ENCODE measurements around the gene RPL22L1. TPM values are rescaled to one million over a fixed set of nuclear protein-coding genes. Genes with fewer than 3 reads are reported as not detected.

Gene RPL22L1
- total RNA-seq, 1 donor from 2014 or later = 58.2 TPM

DNA sequence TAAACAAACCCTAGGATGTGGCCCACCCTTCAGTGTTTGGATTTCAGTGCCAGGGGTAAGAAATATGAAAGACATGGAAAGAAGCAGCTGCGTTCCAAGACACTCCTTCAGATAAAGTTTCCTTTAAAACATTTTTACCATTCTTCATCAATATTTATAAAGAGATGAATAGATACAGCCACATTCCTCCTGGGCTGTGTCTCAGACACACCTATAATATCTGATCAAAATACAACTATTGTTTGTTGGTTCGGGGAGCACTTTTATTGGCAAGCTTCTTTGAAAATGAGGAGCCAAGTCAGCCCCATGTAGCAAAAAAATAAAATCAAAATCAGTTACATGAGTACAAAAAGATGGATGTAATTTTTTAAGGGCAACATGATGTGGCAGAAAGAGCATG, 53.2 kb downstream of the RPL22L1 start:
- no peaks in the 10 kb centered on the region for H3K36me3 Mint-ChIP-seq (ENCODE audit: low read depth)

DNA sequence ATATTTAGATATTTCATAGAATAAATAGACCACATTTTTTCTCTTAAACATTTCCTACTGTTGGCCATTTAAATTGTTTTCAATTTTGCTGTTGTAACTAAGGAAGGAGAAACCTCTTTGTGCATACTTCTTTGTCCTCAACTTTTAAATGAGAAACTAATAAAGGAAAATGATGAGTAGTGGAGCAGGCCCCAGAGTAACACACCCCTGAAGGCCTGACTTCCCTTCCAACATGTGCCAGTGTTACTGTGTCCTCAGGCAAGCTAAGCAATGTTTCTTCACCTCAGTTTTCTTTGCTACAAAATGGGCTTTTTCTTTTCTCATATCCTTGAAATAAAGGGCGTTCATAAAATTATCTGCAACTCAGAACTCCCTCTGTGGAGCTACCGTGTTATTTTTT, 53.7 kb downstream of the RPL22L1 start:
- H3K36me3 Mint-ChIP-seq (ENCODE audit: low read depth) = no peaks in the 10 kb centered on the region
- H3K27ac Mint-ChIP-seq (ENCODE audit: unreplicated experiment) = no peak overlapping the region
- DNase-seq (ENCODE audit: low spot score) = no peak
- TF ChIP-seq, protein P1, sequence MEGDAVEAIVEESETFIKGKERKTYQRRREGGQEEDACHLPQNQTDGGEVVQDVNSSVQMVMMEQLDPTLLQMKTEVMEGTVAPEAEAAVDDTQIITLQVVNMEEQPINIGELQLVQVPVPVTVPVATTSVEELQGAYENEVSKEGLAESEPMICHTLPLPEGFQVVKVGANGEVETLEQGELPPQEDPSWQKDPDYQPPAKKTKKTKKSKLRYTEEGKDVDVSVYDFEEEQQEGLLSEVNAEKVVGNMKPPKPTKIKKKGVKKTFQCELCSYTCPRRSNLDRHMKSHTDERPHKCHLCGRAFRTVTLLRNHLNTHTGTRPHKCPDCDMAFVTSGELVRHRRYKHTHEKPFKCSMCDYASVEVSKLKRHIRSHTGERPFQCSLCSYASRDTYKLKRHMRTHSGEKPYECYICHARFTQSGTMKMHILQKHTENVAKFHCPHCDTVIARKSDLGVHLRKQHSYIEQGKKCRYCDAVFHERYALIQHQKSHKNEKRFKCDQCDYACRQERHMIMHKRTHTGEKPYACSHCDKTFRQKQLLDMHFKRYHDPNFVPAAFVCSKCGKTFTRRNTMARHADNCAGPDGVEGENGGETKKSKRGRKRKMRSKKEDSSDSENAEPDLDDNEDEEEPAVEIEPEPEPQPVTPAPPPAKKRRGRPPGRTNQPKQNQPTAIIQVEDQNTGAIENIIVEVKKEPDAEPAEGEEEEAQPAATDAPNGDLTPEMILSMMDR (IDR thresholded peaks at IDR 0.05) = no peak
- peaks cover 13% of the 10 kb centered on the region for H3K4me1 Mint-ChIP-seq (ENCODE audit: low read depth)
- H3K27me3 Mint-ChIP-seq (ENCODE audit: low read depth) = no peaks in the 10 kb centered on the region
- H3K4me3 Mint-ChIP-seq (ENCODE audit: unreplicated experiment) = no peak overlapping the region
- no peaks in the 10 kb centered on the region for H3K9me3 Mint-ChIP-seq (ENCODE audit: low read depth)

More for the DNA sequence above, 53.2 kb downstream of the RPL22L1 start:
- DNase-seq (ENCODE audit: low spot score) = no peak
- no peak overlapping the region for H3K27ac Mint-ChIP-seq (ENCODE audit: unreplicated experiment)
- TF ChIP-seq, protein P1 (IDR thresholded peaks at IDR 0.05) = no peak
- no peak overlapping the region for H3K4me3 Mint-ChIP-seq (ENCODE audit: unreplicated experiment)
- no peaks in the 10 kb centered on the region for H3K27me3 Mint-ChIP-seq (ENCODE audit: low read depth)
- H3K4me1 Mint-ChIP-seq (ENCODE audit: low read depth) = peaks cover 8% of the 10 kb centered on the region
- H3K9me3 Mint-ChIP-seq (ENCODE audit: low read depth) = no peaks in the 10 kb centered on the region

DNA sequence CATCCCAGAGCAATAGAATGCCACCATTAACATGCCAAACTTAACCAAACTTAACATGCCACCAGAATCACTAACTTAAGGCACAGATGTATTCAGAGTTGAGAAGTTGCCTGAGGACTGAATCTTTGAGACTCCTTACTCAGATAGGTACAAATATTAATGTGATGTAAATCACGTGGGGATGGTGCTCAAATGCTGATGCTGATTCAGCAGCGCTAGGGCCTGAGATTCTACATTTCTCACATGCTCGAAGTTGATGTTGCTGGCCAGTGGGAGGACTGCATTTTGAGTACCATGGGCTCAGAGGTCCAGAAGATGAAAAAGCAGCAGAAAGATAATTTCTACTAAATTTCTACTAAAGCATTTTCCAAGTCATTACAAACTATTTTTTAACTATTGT, 54.1 kb downstream of the RPL22L1 start:
- Mint-ChIP-seq H3K27me3 (ENCODE audit: low read depth) (no peaks in the 10 kb centered on the region), H3K9me3 (ENCODE audit: low read depth) (no peaks in the 10 kb centered on the region)

DNA sequence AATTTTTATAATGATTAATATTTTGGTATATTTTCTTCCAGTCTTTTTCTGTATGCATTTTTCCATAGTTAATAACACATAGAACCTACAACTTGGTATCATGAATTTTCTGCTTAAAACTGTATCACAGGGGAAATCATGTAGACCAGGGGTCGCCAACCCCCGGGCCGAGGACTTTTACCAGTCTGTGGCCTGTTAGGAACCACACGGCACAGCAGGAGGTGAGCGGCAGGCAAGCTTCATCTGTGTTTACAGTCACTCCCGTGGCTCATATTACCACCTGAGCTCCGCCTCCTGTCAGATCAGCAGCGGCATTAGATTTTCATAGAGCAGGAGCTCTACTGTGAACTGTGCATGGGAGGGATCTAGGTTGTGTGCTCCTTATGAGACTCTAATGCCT, 54.7 kb downstream of the RPL22L1 start:
- Mint-ChIP-seq H3K27ac (ENCODE audit: unreplicated experiment) (no peak overlapping the region), H3K9me3 (ENCODE audit: low read depth) (no peaks in the 10 kb centered on the region), H3K4me1 (ENCODE audit: low read depth) (peaks cover 16% of the 10 kb centered on the region)

More for the DNA sequence above, 54.1 kb downstream of the RPL22L1 start:
- Mint-ChIP-seq H3K4me3 (ENCODE audit: unreplicated experiment) (no peak overlapping the region), H3K4me1 (ENCODE audit: low read depth) (peaks cover 16% of the 10 kb centered on the region), H3K27ac (ENCODE audit: unreplicated experiment) (no peak overlapping the region), H3K36me3 (ENCODE audit: low read depth) (no peaks in the 10 kb centered on the region)
- no peak for DNase-seq (ENCODE audit: low spot score)
- TF ChIP-seq, protein P1 (IDR thresholded peaks at IDR 0.05) = no peak

More for the DNA sequence above, 54.7 kb downstream of the RPL22L1 start:
- Mint-ChIP-seq H3K4me3 (ENCODE audit: unreplicated experiment) (no peak overlapping the region), H3K36me3 (ENCODE audit: low read depth) (no peaks in the 10 kb centered on the region), H3K27me3 (ENCODE audit: low read depth) (no peaks in the 10 kb centered on the region)
- no peak for DNase-seq (ENCODE audit: low spot score)
- TF ChIP-seq, protein P1 (IDR thresholded peaks at IDR 0.05) = no peak

Other genes starting within 250 kb of the RPL22L1 start
- gene EIF5A2, start 38.4 kb upstream of the RPL22L1 start, total RNA-seq = 24.0 to 31.5 TPM (median 31.2 TPM) in 3 replicates
- not detected in 3 replicates for gene SLC2A2, start 156.5 kb upstream of the RPL22L1 start, total RNA-seq